Dedifferentiated amniotic fluid mesenchymal stem cell (primary cell): Measurements from ENCODE around the gene CD244.

Experiments
- DNase-seq: peaks from one replicate; pipeline ENCODE4 v3.0.0-alpha.2; 2016; ENCODE audit errors: extremely low spot score

CD244 gene

DNA sequence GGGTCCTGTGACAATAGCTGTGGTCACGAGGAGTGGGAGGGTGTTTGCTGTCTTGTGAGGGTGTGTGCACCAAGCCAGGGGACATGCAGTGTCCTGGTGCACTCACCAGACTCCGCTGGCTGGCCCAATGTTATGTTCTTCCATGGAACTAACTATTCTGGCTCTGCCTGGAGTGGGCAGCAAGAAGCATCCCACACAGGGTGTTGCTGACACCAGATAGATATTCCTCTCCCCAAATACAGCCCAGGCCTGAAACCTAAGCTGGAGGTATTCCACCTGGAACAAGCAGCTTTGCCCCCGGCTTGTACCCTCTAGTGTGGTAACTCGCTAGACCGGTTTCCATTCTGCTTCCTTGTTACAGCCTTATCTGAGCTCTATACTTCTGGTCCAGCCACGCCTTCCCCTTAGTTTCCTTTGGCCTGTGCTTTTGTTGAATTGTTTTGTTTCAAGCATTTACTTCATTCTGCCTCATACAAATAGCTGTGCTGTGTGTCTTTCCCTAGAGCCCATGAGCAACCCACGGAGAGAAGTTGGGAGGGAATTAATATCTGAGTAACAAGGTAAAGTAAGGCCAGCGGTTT is 81.4 kb downstream of the CD244 start:
- DNase-seq = no peak

DNA sequence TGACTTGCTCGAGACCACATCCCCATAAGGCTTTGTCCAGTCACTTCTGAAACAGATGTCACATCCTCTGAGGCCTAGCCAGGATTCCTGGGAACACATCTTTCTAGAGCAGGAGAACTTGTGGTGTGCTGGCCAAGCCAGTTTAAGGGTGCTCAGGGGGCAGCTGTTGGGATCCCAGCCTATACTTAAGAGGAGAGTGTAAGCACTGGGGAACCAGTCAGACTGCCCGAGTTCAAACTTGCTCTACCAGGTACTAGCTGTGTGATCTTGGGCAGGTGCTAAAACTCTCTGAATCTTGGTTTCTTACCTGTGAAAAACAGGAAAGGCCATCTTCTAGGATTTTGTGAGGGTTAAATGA is 82.3 kb downstream of the CD244 start:
- DNase-seq = no peak
